GM10266 (cell line): ENCODE data around the gene SRSF11.

Source experiments
- DNase-seq: peaks from one replicate; pipeline ENCODE4 v3.0.0; 2012; ENCODE audit errors: extremely low spot score
- CTCF ChIP-seq: IDR thresholded peaks from 2 replicates; pipeline ENCODE4 v1.5.1; 2012; ENCODE audit warnings: mild to moderate bottlenecking, low read depth; ENCODE audit not compliant: control insufficient read depth, insufficient read depth; ENCODE audit errors: missing control alignments

SRSF11 gene

DNA sequence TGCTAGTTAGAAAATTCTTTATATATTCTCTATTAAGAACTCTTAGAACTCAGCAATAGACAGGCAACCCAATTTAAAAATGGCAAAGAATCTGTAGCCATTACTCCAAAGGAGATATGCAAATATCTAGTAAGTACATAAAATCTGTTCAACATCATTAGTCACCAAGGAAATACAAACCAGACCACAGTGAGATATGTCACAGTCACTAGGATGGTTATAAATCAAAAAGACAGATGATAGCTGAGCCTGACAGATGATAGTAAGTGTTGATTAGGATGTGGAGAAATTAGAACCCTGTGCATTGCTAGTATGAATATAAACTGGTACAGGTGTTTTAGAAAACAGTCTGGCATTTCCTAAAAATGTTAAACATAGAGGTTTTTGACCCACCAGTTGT is 26.6 kb downstream of the SRSF11 start:
- no peak for DNase-seq
- TF ChIP-seq CTCF, result no peak

DNA sequence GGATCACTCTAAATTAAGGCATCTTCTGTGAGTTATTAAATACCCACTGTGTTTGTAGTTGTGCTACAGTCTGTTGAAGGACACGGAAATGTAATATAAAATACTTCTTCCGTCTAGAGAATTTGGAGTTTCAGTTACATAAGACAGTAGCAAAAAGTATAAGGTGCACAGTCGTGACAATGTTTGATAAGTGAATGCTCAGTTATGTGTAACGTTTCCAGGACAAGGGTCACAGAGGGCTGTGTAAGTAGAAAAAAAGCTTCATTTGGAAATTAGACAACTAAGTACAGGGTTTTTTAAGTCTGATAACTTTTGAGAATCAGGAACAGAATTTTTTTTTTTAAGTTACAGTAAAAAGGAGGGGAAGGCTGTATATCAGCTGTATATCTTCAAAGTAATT is 27.5 kb downstream of the SRSF11 start:
- TF ChIP-seq CTCF, result no peak
- DNase-seq, result no peak

DNA sequence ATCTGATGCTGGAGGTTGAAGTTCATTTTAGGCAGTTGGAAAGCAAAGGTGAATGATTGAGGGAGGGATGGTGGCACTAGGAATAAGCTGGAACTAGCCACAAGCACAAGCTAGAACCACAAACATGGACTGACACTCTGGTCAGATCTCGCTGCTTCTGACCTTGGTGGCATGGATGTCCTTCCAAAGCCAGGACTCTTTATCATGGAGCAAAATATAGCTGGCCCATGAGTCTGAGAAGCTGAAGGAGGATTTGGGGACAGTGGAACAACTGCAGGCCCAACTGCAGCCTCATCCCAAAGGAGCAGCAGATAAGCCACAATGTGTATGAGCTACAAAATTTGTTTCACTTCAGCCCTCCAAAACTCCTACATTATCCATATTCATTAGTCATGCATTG is 35.5 kb downstream of the SRSF11 start:
- TF ChIP-seq CTCF, result no peak
- no peak for DNase-seq

DNA sequence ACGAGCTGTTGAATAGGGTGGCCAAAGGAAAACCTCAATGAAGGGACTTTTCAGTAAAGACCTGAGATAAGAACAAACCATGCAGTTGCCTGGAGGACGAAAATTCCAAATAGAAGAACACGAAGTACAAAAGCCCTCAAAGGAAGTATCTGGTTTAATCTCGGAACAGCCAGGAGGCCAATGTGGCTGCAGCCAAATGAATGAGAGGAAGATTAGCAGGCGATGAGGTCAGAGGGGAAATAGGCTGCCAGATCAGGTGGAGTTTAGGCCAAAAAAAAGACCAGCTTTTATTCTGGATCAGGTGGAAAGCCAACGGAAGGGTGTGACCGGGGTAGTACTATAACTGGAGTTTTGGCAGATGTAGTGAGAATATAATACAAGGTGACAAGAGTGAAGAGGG is 43.7 kb downstream of the SRSF11 start:
- DNase-seq, result no peak
- no peak for TF ChIP-seq CTCF

DNA sequence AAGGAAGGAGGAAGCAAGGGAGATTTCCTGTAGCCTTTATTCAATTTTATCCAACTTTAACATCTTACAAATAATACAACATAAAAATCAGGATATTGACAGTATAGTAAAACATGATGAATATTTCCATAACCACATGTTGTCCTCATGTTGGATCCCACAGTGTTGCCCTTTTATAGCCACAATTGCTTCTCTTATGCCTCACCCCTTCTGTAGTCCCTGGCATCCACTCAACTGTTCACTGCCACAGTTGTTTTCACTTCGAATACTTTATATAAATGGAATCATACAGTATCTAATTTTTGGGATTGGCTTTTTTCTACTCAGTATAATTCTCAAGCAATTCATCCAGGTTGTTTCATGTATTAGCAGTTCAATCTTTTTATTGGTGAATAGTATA is 44.8 kb downstream of the SRSF11 start:
- DNase-seq, result no peak
- TF ChIP-seq CTCF, result no peak

GRCh38 chr1:70277875-70278274 is 56.7 kb downstream of the SRSF11 start:
- no peak for DNase-seq
- TF ChIP-seq CTCF, result no peak

- no peak for TF ChIP-seq CTCF
- DNase-seq, result no peak
Measured at GRCh38 chr1:70278710-70279109, 57.5 kb downstream of the SRSF11 start.
